Measurements from ENCODE around the gene STXBP6. TPM values are rescaled to one million over a fixed set of nuclear protein-coding genes. Genes with fewer than 3 reads are reported as not detected.
A peak's percentile ranks its signal among the peaks of the same experiment; 100 is the strongest.

Gene STXBP6
- polyA plus RNA-seq, 10 donors = 14.4 to 28.2 (median 20.9) TPM

DNA sequence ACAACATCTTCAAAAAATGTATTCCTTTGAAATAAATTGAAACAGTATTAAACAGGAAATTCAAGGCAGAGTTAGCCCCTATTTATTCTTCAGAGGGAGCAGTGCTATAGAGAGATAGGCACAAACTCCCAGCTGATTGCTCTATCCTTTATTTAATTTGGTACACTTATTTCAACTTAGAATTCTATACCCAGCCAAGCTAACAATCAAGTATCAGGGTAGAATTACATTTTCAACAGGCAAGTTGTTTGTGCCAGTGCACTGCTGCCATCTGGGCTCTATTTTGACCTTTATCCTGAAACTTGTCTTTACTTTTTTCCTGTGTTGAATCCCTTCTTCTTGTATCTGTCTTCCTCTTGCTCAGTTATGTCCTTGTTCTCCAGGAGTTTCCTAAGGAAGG, 159.2 kb downstream of the STXBP6 start:
- no peak for DNase-seq

DNA sequence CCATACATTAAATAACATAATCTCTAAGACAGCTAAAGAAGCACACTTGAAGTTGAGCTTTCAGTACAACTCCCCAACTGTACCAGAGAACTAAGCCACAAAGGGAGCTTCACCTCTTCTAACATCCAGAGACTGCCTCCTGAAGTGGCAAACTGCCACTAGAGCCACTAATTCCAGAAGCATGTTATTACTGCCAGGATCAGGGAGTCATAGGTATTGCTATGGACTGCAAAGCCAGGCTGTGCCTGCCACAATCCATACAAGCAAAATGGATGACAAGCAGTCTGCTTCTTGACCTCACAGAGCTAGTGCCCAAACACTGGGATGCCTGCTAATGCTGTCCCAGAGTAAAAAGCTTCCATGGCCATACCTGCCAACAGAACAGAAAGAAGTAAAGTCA, 160.1 kb downstream of the STXBP6 start:
- DNase-seq = no peak

DNA sequence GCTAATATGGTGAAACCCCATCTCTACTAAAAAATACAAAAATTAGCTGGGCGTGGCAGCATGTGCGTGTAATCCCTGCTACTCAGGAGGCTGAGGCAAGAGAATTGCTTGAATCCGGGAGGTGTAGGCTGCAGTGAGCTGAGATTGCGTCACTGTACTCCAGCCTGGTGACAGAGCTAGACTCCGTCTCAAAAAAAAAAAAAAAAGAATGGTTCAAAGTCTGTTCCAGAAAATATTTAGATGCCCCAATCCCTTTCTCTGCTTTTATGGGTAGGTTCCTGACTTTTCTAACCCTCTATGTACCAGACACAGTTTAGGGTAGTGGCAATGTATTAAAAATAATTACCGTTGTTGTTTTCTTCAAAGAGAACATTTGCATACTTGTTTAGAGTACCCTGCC, 161.4 kb downstream of the STXBP6 start:
- DNase-seq = no peak

DNA sequence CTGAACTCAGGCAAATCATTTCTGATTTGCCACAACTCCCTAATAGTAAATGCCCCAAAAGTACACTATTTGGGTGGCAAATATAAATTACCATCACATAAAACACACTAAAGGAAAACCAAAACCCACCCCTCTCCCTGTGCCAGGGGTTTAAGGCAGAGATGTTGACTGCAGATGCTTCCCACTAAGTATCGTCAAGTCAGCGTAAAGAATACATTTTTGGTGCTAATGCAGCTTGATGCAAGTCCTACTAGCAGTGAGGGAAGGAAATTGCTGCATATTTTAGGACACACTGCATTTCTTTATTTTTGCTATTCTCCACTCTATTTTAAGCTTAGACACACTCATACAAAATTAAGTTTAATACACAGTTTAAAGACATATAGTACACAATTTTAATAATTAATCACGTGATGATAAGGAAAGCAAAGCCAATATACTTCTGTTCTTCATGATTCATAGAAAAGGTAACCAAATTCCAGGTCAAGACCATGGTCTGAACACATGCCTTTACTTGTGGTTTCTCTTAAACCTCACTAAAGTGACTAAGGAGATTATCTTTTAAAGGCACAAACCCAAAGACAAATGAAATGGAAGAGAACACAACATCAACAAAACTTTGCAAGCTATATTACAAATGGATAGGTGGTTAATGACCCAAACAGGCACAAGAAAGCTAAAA, 162.2 kb downstream of the STXBP6 start:
- no peak for DNase-seq

DNA sequence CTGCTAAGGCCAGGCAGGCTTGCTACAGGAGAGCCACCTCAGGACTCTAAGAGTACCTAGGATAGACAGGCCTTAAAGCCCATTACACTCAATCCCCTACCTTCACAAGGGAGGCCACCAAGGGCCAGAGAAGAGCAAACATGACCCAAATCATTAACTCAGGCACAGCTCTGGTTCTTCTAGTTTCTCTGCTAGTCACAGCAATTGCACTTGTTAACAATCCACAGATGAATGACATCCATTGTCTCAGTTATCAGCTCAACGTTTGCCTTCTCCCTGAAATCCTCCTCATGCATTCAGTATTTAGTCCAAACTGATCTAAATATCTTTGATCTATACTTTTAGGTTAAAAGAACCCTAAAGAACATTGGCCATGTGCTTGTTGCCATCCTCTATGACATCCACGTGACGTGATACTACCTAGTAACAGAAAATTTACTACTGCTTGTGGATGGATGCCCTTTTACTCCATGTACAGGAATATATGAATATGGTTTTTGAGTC, 164.5 kb downstream of the STXBP6 start:
- no peak for DNase-seq

DNA sequence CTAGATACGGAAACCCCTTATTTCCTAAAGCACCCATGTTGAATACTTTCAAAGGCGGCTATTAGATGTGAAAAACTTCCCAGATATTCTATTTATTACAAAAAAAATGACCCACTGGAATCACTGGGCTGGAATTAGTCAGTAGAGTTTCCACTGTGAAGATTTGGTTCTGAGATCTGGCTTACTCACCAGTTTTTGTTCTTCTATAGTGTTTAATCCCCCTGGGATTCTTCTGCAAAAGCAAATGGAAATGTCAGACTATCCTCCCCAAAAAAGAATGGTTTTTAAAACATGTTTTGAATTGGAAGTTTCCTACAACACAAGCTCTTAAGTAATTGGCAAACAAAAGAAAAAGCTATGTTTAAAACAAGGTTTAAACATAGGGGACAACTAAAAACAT, 166.4 kb downstream of the STXBP6 start:
- DNase-seq = peak; percentile 45 to 73 (median 46)

DNA sequence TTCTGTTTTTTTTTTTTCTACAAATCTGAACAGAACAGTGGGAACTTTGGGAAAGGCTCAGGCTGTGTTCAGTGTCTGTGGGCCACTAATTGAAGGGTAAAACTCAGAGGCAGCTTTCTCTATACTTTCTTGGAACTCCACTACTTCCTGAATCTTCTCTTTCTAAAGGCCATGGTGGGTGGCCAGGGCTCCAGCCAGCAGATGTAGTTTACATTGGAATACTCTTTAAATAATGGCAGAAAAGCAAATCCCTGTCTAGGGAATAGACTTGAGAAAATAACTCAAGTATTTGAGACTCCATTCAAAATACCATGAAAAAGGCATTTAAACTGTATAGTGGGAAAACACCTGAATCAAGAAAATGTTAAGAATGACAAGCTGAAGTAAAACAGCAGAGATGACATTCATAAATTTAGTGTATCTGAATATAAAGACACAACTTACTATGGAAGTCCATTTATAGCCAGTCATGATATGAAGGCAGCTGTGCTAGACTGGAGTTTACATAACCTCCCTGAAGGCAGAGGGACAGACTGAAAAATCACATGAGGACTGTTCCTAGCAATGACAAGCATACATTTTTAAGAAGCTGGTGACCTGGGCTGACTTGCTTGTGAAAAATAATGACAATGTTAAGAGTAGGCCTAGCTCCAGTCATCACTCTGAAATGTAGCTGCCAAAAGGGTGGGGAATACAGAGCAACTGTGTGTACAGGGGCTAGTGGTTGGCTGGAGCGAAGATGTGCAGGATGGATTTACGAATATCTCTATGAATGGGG, 168.6 kb downstream of the STXBP6 start:
- peak; percentile 32 to 85 (median 63) for DNase-seq

DNA sequence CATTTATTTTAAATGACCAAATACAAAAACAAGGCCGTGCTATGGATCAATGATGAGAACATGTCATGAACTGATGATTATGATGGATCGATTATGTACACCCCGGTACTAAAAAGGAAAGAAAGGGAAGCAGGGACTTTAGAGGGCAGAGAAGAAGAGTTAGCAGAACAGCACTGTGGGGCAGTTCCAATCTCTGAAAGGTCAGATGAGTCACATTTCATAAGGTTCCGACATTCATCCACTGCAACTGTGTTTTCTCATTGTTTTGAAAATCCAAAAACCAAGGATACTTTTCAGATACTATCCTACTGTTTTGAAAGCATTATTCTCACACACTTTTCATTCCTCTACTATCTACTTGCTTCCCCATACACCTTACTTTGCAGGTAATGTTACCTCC, 169.3 kb downstream of the STXBP6 start:
- no peak for DNase-seq

DNA sequence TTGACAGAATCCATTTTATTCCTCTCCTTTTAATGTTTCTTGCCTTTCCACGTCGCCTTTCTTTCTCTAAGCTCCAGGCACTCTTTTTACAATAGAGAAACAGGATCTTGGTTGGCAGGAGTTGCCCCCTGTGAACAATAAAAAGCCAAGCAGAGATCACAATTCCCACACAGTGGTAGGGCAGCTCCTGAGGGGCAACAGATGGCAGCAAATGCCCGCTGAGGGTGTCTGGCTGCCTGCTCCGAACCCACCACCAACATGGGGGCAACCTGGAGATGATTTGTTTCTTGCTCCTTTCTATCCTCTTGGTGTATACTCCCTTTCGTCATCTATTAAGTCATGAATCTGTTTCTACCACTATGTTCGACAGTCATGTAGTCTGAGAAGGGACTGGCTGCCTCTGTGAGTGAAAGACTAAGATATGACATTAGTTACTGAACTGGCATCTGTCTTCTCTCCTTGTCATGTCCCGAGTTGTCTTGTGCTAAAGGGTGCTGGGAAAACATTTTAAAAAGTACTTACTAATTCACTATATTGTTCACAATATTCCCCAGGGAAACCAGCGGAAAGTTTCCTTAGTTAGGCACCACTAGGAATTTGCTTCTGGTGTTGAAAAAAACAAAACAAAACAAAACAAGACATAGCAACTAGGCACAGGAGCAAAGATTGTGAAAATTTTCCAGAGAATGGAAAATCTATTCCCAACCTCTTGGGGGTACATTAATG, 170.1 kb downstream of the STXBP6 start:
- DNase-seq = peak in 2 of 3 donors; percentile 55 to 74

DNA sequence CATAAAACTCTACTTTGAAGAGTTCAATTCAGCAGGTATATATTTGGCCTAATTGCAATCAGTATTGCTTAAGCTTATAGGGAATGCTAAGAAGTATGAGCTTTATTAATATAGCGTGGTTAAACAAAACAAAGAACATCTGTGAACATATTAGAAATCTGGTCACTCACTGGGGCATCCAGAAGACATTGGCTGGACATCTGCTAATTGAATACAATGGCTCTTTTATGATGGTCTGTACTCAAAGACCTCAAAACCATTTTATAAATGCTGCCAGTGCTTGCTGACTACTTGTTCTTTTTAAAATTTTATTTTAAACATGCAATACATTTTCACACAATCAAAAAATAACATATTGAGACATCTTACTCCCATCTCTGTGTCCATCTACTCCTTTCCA, 173.0 kb downstream of the STXBP6 start:
- peak in 1 of 3 donors; percentile 33 for DNase-seq

DNA sequence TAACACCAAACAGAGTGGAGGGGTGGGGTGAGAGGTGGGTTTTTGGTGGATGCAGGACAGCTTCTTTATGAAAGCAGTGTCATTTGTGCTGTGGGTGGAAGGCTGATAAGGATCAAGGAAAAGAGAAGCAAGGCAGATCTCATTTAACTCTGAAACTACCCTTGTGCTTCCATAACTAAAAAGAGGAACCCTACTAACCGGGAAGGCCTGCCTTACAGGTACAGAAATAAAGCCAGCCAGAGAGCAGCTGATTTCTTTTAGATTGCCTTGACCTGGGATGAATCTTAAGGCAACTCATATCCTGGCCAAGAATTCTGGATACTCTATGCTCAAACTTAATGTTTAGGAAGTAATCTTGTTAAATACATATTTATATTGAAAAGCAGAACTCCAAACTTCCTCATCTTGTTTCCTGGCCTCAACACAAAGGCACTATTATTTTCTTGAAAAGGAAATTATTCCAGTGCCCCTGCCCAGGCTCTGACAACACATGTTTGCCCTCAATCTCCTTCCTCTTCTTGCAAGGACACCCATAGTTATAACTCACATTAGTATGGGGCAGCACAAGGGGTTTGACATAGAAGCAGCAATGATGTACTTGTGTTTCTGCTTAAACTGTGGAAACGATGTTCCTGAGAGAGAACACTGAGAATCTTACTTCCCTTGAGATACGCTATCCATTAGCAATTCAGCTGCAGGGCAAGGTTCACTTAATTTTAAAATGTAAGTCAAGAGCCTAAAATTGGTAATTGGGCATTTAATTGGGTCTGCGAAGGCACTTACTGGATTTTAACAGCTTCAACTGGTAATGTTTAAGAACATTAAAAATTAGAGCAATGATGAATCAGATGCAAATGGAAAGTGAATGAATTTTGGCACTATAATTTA, 173.7 kb downstream of the STXBP6 start:
- DNase-seq = peak in 1 of 3 donors; percentile 58

DNA sequence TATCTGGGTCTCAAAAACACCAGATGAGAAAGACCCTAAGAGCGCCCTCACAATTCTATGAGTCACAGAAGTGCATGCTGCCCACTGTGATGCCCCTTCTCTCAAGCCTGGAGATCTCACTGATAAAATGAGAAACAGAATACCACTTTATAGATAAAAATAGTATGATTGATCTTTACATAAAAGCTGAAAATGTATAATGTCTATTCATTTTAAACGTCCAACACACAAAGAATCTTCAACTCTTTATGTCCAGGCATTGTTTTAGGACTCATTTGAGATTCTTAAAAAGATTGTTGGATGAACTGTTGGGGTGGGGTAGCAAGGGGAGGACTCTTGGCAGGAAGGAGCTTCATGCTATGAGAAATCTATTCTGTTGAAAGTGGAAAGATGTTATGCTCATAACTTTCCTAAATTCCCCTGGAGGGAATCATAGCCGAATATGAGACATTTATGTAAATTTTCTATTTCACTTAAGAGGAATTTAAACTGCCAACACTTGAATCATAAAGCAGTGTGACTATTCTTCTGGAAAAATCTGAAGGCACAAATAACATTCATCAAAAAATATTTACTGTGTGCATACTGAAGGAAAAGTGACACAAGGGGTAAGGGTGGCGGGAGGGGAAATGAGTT, 174.6 kb downstream of the STXBP6 start:
- DNase-seq = peak; percentile 35 to 77 (median 65)

DNA sequence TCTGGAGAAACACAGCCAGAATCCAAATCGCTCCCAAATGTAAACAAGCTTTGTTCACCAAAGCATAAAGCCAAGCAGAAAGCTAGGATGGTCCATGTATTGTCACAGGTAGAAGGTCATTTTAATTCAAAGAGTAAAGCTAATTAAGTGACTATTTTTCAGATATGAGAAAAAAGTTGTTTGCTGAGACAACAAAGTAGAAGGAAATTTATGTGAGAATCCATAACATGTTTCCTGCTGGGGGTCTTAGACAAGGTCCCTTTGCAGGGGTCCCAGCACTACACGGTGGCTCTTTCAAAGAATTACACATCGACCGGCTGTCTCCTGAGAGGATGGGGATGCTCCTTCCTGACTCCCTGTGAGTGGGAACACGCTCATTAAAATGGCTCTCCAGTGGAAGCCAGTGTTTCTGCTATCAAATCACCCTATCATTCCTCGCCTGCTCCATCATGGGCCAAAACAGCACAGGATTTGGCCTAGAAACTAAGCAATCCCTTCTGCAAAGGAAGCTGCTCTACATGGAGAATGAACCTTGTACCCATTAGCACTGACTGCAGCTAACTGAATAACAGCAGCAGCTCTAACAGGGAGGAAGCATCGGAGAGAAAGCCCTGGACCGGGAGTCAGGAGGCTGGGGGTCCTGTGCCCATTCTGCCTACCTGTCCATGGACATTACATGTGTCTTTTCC, 175.3 kb downstream of the STXBP6 start:
- DNase-seq = peak in 1 of 3 donors; percentile 29

DNA sequence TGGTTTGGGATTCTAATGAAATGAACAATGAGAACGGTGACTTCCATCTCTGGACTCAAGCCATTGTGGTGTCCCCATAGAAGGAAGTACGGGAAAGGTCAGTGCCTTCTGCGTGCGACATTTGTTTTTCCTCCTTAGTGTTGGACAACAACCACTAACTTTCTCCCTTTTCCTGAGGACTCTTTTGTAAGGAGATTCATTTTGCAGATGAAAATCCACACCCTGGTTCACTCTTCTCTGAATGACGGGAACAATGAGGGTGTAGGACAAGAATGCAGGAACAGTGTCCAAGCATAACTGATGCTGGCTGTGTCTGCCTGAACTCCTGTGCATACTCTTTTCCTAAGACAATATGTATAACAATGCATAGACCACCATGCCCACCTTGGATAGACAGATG, 176.4 kb downstream of the STXBP6 start:
- peak in 1 of 3 donors; percentile 31 for DNase-seq

DNA sequence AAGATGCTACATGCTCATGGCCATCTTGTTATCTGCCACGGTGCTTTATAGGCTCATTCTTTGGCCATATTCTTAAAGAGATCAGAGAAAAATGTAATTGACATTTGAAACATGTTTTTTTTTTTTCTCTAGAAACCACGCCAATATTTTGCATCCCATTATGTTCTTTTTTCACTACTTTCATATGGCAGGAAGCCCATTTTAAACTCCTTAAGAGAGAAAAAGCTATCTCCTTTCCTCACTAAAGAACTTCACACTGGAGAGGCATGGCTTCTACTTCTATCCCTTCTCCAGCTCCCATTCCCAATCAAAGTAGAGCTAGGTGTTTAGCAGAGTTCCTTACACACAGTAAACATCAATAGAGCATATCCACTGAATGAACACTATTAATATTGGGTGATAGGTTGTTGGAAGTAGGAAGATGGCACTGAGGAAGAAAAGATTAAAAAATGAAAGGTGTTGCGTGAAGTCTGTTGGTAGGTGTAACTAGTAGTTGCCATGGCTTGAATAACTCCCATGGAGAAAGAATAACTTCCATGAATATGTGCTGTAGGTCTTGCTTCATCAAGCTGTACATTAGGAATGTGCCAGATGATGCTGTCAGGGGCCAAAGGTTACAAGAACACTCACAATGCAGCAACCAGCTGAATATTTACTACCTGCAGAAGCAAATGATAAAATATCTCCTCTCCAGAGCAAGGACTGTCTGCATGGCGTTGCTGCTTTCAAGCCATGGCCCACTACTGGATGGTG, 178.8 kb downstream of the STXBP6 start:
- DNase-seq = peak in 1 of 3 donors; percentile 36

DNA sequence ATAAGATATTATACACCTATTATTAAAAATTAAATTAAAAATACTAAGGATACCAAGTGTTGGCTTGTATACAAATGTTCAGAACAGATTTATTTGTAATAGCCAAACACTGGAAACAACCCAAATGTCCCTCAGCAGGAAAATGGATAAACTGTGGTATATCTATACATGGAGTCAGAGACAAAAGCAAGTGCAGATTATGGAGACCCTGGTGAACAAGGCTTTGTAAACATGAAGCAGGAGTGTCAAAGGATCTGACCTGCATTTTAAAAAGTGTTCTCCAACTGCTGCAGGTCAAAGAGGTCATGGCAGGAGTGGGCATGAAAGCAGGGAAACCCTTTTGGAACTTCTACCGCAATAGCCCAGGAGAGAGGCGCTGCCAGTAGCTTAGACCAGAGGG, 181.6 kb downstream of the STXBP6 start:
- DNase-seq = no peak

DNA sequence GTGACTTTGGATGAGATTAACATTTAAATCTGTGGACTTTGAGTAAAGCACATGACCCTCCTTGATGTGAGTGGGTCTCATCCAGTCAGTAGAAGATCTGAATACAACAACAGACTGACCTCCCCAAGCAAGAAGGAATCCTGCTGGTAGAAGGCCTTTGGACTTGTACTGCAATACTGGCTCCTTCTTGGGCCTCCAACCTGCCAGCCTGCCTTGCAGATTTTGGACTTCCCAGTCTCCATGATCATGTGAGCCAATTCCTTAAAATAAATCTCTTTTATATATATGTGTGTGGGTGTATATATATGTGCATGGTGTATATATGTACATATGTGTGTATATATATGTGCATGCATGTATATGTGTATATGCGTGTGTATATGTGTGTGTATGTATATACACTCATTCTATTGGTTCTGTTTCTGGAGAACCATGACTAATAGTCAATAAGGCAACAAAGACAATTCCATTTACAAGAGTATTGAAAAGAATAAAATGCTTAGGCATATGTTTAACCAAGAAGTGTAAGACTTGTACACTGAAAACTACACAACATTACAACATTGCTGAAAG, 183.8 kb downstream of the STXBP6 start:
- DNase-seq = no peak

DNA sequence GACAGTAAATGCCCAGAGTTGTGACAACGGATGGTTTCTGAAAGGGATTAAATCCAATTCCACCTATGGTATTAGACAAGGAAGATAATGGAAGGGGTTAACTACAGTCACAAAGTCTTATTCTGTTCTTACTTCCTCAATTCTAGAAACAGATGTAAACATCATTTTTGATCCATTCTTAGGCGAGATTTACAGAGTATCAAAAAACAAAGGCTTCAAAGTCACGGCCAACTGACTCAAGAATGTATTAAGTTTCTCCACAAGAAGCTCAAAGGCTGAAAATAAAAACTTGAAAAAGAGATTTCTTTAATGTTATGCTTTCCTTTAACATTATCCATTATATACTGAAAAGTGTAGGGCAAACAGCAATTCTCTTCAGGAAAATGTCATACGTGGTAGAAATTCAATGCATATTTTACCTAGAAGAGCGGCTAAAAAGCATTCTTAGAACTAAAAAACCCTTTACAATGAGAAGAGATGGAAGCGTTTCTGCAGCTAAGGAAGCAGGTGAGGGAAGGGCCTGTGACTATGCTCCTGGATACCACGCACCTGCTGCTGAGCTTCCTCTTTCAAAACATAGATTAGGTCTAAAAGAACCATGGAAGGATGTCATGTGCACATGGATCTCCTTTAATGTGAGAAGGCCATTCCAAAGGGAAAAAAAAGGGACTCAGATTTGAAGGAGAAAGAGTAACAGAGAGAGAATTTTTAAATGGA, 185.8 kb downstream of the STXBP6 start:
- DNase-seq = no peak

Data from muscle of back (tissue), 11 donors.